Measurements from ENCODE around the gene POLH. TPM values are rescaled to one million over a fixed set of nuclear protein-coding genes. Genes with fewer than 3 reads are reported as not detected.
A peak's percentile ranks its signal among the peaks of the same experiment; 100 is the strongest.

Gene POLH
- total RNA-seq, 1 donor from 2014 or later = 22.2 TPM

DNA sequence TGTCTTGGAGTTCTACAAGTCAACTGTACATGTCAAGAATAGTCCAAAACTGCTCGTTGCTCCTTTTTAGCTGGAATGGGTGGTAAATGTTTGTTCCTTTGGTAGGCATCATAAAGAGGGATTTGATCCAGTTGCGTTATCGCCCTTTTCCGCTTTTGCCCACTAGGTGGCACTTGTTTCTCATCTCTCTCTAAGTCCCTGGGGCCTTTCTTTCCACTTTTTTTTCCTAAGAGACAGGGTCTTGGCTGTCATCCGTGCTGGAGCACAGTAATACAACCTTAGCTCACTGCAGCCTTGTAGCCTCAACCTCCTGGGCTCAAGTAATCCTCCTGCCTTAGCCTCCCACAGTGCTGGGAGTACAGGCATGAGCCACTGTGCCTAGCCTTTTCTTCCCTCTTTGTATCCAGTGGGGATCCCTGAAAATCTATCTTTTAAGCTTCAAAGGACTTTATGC is 32.4 kb downstream of the POLH start:
- H3K9me3 Mint-ChIP-seq = no peaks in the 10 kb centered on the region
- H3K4me3 Mint-ChIP-seq = no peak overlapping the region
- peaks cover 2% of the 10 kb centered on the region for H3K36me3 Mint-ChIP-seq (ENCODE audit: low read depth)
- H3K27me3 Mint-ChIP-seq (ENCODE audit: low read depth) = no peaks in the 10 kb centered on the region
- H3K27ac Mint-ChIP-seq (ENCODE audit: unreplicated experiment) = no peak overlapping the region
- TF ChIP-seq, protein P1, sequence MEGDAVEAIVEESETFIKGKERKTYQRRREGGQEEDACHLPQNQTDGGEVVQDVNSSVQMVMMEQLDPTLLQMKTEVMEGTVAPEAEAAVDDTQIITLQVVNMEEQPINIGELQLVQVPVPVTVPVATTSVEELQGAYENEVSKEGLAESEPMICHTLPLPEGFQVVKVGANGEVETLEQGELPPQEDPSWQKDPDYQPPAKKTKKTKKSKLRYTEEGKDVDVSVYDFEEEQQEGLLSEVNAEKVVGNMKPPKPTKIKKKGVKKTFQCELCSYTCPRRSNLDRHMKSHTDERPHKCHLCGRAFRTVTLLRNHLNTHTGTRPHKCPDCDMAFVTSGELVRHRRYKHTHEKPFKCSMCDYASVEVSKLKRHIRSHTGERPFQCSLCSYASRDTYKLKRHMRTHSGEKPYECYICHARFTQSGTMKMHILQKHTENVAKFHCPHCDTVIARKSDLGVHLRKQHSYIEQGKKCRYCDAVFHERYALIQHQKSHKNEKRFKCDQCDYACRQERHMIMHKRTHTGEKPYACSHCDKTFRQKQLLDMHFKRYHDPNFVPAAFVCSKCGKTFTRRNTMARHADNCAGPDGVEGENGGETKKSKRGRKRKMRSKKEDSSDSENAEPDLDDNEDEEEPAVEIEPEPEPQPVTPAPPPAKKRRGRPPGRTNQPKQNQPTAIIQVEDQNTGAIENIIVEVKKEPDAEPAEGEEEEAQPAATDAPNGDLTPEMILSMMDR (conservative IDR thresholded peaks at IDR 0.05) = peak; percentile 90
- H3K4me1 Mint-ChIP-seq = no peaks in the 10 kb centered on the region
- peak; percentile 76 for DNase-seq (ENCODE audit: low read depth, low spot score)

DNA sequence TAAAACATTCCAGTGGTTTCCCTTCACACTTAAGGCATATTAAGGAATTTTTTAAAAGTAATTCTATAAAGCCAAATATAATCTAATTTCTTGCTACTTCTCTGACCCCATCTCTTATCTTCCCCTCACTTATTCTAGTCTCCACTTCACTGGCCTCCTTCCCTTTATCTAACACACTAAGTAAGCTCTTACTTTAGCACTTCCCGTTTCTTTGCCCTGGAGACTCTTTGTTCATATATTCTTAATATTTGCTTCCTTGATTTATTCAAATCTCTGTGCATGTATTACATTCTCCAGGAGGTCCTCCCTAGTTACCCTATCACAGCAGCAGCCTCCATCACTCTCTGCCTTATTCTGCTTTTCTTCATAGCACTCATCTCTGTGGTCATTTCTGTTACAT is 32.8 kb downstream of the POLH start:
- H3K36me3 Mint-ChIP-seq (ENCODE audit: low read depth) = peaks cover 2% of the 10 kb centered on the region
- no peak for DNase-seq (ENCODE audit: low read depth, low spot score)

DNA sequence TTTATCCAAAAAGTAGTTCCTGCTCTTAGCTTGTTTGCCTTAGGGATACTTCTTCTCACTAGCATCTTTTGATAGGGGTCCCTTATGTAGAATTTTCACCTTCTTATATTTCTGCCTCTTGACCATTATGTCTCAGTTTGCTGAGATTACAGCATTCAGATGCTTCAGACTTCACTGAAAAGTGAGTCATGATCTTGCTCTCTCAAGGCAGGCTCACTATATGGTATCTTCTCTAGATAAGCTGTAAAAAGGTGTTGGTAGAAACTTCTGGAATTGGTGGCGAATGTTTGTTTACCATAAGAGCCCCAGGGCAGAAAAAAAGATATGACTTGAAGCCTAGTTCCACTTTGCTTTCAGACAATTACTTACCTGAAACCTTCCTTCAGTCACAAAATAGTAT is 33.4 kb downstream of the POLH start:
- no peak overlapping the region for H3K4me3 Mint-ChIP-seq
- DNase-seq (ENCODE audit: low read depth, low spot score) = no peak
- no peak overlapping the region for H3K27ac Mint-ChIP-seq (ENCODE audit: unreplicated experiment)
- no peaks in the 10 kb centered on the region for H3K27me3 Mint-ChIP-seq (ENCODE audit: low read depth)
- H3K9me3 Mint-ChIP-seq = no peaks in the 10 kb centered on the region
- H3K4me1 Mint-ChIP-seq = no peaks in the 10 kb centered on the region
- peaks cover 2% of the 10 kb centered on the region for H3K36me3 Mint-ChIP-seq (ENCODE audit: low read depth)
- TF ChIP-seq, protein P1 (conservative IDR thresholded peaks at IDR 0.05) = no peak

More for the DNA sequence above, 32.8 kb downstream of the POLH start:
- Mint-ChIP-seq H3K9me3 (no peaks in the 10 kb centered on the region), H3K4me3 (no peak overlapping the region), H3K27me3 (ENCODE audit: low read depth) (no peaks in the 10 kb centered on the region), H3K27ac (ENCODE audit: unreplicated experiment) (no peak overlapping the region), H3K4me1 (no peaks in the 10 kb centered on the region)
- TF ChIP-seq, protein P1 (conservative IDR thresholded peaks at IDR 0.05) = no peak

DNA sequence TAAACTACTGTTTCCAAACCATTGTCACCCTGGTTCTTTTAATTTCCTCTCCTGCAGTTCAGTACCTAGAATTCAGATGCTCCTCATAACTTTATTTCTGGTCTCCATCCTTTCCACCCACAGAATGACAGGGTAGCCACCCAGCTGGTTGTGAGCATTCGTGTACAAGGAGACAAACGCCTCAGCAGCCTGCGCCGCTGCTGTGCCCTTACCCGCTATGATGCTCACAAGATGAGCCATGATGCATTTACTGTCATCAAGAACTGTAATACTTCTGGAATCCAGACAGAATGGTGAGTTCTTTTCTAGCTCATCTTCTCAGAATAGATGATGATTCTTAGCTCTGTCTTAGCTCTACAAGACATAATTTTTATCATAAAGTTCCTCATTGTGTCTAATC is 34.4 kb downstream of the POLH start:
- Mint-ChIP-seq H3K4me1 (no peaks in the 10 kb centered on the region), H3K4me3 (no peak overlapping the region), H3K27me3 (ENCODE audit: low read depth) (no peaks in the 10 kb centered on the region), H3K36me3 (ENCODE audit: low read depth) (peaks cover 2% of the 10 kb centered on the region), H3K9me3 (no peaks in the 10 kb centered on the region), H3K27ac (ENCODE audit: unreplicated experiment) (peak overlapping the region; percentile 53)
- DNase-seq (ENCODE audit: low read depth, low spot score) = no peak
- TF ChIP-seq, protein P1 (conservative IDR thresholded peaks at IDR 0.05) = no peak

DNA sequence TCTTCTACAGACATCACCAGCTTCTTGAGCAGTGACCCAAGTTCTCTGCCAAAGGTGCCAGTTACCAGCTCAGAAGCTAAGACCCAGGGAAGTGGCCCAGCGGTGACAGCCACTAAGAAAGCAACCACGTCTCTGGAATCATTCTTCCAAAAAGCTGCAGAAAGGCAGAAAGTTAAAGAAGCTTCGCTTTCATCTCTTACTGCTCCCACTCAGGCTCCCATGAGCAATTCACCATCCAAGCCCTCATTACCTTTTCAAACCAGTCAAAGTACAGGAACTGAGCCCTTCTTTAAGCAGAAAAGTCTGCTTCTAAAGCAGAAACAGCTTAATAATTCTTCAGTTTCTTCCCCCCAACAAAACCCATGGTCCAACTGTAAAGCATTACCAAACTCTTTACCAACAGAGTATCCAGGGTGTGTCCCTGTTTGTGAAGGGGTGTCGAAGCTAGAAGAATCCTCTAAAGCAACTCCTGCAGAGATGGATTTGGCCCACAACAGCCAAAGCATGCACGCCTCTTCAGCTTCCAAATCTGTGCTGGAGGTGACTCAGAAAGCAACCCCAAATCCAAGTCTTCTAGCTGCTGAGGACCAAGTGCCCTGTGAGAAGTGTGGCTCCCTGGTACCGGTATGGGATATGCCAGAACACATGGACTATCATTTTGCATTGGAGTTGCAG is 37.9 kb downstream of the POLH start:
- H3K4me1 Mint-ChIP-seq = no peaks in the 10 kb centered on the region
- H3K36me3 Mint-ChIP-seq (ENCODE audit: low read depth) = no peaks in the 10 kb centered on the region
- no peaks in the 10 kb centered on the region for H3K9me3 Mint-ChIP-seq
- H3K27ac Mint-ChIP-seq (ENCODE audit: unreplicated experiment) = no peak overlapping the region
- TF ChIP-seq, protein P1 (conservative IDR thresholded peaks at IDR 0.05) = no peak
- H3K4me3 Mint-ChIP-seq = no peak overlapping the region
- H3K27me3 Mint-ChIP-seq (ENCODE audit: low read depth) = no peaks in the 10 kb centered on the region
- no peak for DNase-seq (ENCODE audit: low read depth, low spot score)
